GM21526 (cell line): ENCODE measurements around the gene HTR4.

ENCODE experiments used
- ATAC-seq: cut with Tn5 transposase; IDR thresholded peaks from one replicate; pipeline ENCODE4 v1.9.1; 2021; ENCODE audit warnings: moderate library complexity; ENCODE audit not compliant: unreplicated experiment, low FRiP score

Gene HTR4

GRCh38 chr5:148666353-148666752 is 12.0 kb upstream of the HTR4 start:
- ATAC-seq = no peak

GRCh38 chr5:148665431-148665830 is 11.1 kb upstream of the HTR4 start:
- ATAC-seq = no peak

- no peak for ATAC-seq
Measured at GRCh38 chr5:148663509-148663908, 9.2 kb upstream of the HTR4 start.

GRCh38 chr5:148660346-148660660 is 6.0 kb upstream of the HTR4 start:
- no peak for ATAC-seq

- ATAC-seq = no peak
Measured at GRCh38 chr5:148659641-148660345, 5.5 kb upstream of the HTR4 start.

- no peak for ATAC-seq
Measured at GRCh38 chr5:148653291-148653835, 964 bp downstream of the HTR4 start.

- no peak for ATAC-seq
Measured at GRCh38 chr5:148651528-148651927, 2.8 kb downstream of the HTR4 start.

GRCh38 chr5:148645527-148645926 is 8.8 kb downstream of the HTR4 start:
- no peak for ATAC-seq

- no peak for ATAC-seq
Measured at GRCh38 chr5:148641735-148642134, 12.6 kb downstream of the HTR4 start.

GRCh38 chr5:148640471-148640870 is 13.9 kb downstream of the HTR4 start:
- ATAC-seq = no peak

- ATAC-seq = no peak
Measured at GRCh38 chr5:148639081-148639480, 15.2 kb downstream of the HTR4 start.

- ATAC-seq = no peak
Measured at GRCh38 chr5:148636353-148636752, 18.0 kb downstream of the HTR4 start.

- no peak for ATAC-seq
Measured at GRCh38 chr5:148635321-148636083, 18.8 kb downstream of the HTR4 start.

GRCh38 chr5:148633067-148633377 is 21.3 kb downstream of the HTR4 start:
- no peak for ATAC-seq

- no peak for ATAC-seq
Measured at GRCh38 chr5:148632255-148633066, 21.9 kb downstream of the HTR4 start.

- ATAC-seq = no peak
Measured at GRCh38 chr5:148626986-148627385, 27.3 kb downstream of the HTR4 start.

GRCh38 chr5:148626081-148626613 is 28.2 kb downstream of the HTR4 start:
- ATAC-seq = no peak

GRCh38 chr5:148625250-148625649 is 29.1 kb downstream of the HTR4 start:
- ATAC-seq = no peak

- no peak for ATAC-seq
Measured at GRCh38 chr5:148623741-148624140, 30.6 kb downstream of the HTR4 start.

- no peak for ATAC-seq
Measured at GRCh38 chr5:148623101-148623500, 31.2 kb downstream of the HTR4 start.

GRCh38 chr5:148620696-148621095 is 33.6 kb downstream of the HTR4 start:
- ATAC-seq = no peak
